Mucosa of stomach (tissue), 1 donor: ENCODE results near the gene NEUROD1.

Source experiments
- H3K27me3 ChIP-seq: one replicate; pipeline ENCODE4 v1.7.0; 2013; ENCODE audit warnings: mild to moderate bottlenecking, low read length; ENCODE audit not compliant: control insufficient read depth, insufficient read depth
- H3K36me3 ChIP-seq: one replicate; pipeline ENCODE4 v1.7.0; 2013; ENCODE audit warnings: low read length; ENCODE audit not compliant: control insufficient read depth, insufficient read depth
- H3K4me1 ChIP-seq: one replicate; pipeline ENCODE4 v1.7.0; 2013; ENCODE audit warnings: mild to moderate bottlenecking, low read length; ENCODE audit not compliant: control insufficient read depth, insufficient read depth
- H3K4me3 ChIP-seq: one replicate; pipeline ENCODE4 v1.7.0; 2013; ENCODE audit warnings: low read length
- H3K9ac ChIP-seq: one replicate; pipeline ENCODE4 v1.7.0; 2013; ENCODE audit warnings: mild to moderate bottlenecking, low read length, moderate library complexity
- H3K9me3 ChIP-seq: one replicate; pipeline ENCODE4 v1.7.0; 2013; ENCODE audit warnings: mild to moderate bottlenecking, low read length, moderate library complexity; ENCODE audit not compliant: control insufficient read depth
- donor health status: Pancreatic carcinoma.

Gene NEUROD1

DNA sequence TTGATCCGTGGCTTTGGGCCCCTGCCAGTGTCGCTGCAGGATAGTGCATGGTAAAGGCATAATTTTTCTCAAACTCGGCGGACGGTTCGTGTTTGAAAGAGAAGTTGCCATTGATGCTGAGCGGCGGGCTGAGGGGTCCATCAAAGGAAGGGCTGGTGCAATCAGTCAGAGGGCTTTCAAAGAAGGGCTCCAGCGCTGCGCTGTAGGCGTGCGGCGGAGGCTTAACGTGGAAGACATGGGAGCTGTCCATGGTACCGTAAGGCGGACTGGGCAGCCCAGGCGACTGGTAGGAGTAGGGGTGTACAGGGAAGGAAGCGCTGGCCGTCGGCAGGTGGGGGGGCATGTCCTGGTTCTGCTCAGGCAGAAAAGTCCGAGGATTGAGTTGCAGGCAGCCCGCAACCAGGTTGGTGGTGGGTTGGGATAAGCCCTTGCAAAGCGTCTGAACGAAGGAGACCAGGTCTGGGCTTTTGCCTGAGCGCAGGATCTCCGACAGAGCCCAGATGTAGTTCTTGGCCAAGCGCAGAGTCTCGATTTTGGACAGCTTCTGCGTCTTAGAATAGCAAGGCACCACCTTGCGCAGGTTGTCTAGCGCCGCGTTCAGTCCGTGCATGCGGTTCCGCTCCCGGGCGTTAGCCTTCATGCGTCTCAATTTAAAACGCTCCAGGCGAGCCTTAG lies 2.3 kb downstream of the NEUROD1 start:
- Histone ChIP-seq H3K9ac (peak overlapping the region; percentile 37), H3K27me3 (peaks cover 56% of the 10 kb centered on the region), H3K4me1 (peaks cover 4% of the 10 kb centered on the region), H3K9me3 (no peaks in the 10 kb centered on the region), H3K4me3 (no peak overlapping the region), H3K36me3 (no peaks in the 10 kb centered on the region)

DNA sequence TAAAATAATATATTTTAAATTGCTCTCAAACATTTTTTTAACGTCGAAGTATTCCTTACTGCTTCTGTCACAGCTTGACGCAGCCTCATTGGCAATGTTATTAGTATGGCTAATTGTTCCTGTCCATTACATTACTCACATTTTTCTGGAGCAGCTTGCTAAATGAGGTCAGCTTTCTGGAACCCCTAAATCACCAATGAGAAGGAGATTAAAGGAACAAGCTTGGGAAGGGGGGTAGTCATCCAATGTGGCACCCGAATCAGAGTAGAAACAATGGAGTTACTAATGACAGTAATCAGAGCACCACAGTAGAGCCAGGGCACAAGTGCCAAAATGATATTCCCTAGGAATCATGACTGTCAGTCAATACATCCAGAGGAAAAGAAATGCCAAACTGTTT lies 5.1 kb downstream of the NEUROD1 start:
- Histone ChIP-seq H3K27me3 (peaks cover 28% of the 10 kb centered on the region), H3K36me3 (no peaks in the 10 kb centered on the region), H3K4me1 (no peaks in the 10 kb centered on the region), H3K9ac (no peak overlapping the region), H3K9me3 (no peaks in the 10 kb centered on the region), H3K4me3 (no peak overlapping the region)

DNA sequence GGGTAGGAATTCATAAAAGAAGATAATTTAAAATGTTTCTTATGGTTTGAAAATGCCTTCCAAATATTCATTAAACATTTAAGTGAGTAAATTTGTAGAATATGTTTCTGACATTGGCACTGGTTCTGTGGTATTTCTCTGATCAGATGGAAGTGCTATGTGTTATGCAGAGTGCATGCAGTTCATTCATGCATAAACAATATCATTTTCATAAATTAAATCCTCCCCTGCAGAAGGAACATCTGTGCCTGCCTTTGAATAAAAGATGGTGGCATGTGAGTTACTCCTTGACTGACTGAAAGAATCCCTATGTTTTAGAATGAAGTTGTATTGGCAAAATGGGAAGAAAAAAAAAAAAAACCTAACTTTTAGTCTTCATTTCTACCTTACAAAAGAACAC lies 5.9 kb downstream of the NEUROD1 start:
- Histone ChIP-seq H3K4me1 (no peaks in the 10 kb centered on the region), H3K9ac (no peak overlapping the region), H3K9me3 (no peaks in the 10 kb centered on the region), H3K4me3 (no peak overlapping the region), H3K36me3 (no peaks in the 10 kb centered on the region), H3K27me3 (peaks cover 20% of the 10 kb centered on the region)

DNA sequence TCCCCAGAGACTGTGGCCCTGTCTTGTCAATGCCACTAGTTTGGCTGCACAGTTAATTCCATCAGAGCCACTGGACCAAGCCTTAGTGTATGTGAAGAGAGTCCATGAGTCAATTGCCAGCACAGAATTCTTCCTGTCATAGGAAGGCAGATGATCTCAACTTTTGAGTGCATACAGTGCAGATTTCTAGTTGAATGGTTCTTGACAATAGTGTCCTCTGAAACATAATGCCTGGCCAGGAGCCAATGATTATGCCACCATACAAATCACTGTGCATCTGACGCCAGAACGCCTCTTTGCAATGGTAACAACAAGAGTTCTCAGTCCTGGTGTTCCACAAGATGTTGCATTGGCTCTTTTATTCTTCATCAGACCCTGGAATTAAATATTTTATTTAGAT lies 7.1 kb downstream of the NEUROD1 start:
- no peaks in the 10 kb centered on the region for H3K9me3 ChIP-seq
- no peaks in the 10 kb centered on the region for H3K4me1 ChIP-seq
- peaks cover 7% of the 10 kb centered on the region for H3K27me3 ChIP-seq
- H3K36me3 ChIP-seq: no peaks in the 10 kb centered on the region
- no peak overlapping the region for H3K9ac ChIP-seq
- H3K4me3 ChIP-seq: no peak overlapping the region

DNA sequence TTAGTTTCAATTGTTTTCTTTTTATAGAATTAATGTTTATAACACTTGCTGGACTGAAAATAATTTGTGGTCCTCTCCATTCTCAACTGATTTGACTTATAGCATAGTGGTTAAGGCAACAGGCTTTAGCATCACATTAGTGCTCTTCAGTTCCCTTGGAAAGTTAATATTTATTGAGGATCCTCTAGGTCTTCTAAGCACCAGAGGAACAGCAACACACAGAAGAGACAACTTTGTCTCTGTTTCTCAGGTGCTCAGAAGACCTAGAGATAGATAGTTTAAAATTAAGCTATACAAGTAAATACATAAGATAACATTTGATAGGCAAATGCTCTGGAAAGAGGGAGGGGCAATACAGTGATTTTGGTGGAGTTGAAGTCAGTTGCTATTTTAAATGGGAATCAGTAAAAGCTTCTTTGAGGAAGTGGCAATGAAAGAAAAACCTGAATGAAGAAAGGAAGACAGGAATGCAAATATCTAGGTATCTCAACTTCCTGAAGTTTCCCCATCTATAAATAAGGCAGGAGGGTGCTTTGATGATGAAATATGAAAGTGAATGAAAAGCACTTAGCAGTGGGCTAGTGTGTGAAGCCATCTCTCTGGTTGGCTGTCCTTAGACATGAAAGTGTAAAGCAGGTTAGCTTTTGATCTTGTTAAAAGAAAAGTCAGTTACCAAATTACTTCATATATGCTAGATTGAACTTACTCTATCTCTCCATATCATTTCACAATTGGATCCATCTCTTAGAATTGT lies 7.9 kb downstream of the NEUROD1 start:
- Histone ChIP-seq H3K9me3 (no peaks in the 10 kb centered on the region), H3K36me3 (no peaks in the 10 kb centered on the region), H3K27me3 (no peaks in the 10 kb centered on the region), H3K9ac (no peak overlapping the region), H3K4me1 (no peaks in the 10 kb centered on the region), H3K4me3 (no peak overlapping the region)

DNA sequence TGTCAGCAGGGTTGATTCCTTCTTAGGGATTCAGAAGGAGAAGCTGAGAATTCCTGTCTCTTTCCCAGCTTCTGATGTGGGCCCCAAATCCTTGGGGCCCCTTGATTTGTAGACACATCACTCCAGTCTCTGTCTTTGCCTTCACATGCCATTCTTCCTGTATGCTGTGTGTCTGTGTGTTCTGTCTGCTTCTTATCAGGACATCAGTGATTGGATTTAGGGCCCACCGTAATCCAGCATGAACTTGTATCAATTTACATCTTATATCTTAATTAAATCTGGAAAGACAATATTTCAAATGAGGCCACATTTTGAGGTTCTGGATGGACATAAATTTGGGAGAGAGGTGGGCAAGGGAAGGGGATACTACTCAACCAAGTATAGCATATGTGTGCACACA lies 9.7 kb downstream of the NEUROD1 start:
- Histone ChIP-seq H3K4me1 (no peaks in the 10 kb centered on the region), H3K9ac (no peak overlapping the region), H3K36me3 (no peaks in the 10 kb centered on the region), H3K9me3 (no peaks in the 10 kb centered on the region), H3K27me3 (no peaks in the 10 kb centered on the region), H3K4me3 (no peak overlapping the region)

DNA sequence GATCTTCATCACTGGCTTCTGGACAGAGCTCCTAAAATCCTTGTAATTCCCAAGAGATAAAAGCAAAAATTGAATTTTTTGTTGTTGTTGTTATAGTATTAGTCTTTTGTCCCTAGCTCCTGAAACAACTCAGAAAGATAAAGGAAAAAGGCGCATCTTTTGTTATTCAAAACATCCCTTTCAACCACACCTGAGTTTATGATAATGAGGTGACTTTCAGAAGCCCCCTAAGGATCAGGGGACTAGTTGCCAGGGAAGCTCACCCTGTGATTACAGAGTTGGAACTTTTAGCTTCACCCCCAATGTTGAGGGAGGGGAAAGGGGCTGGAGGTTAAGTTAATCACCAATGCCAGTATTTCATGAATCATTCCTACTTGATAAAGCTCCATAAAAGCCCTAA lies 13.1 kb downstream of the NEUROD1 start:
- Histone ChIP-seq H3K4me3 (no peak overlapping the region), H3K9me3 (no peaks in the 10 kb centered on the region), H3K4me1 (no peaks in the 10 kb centered on the region), H3K27me3 (no peaks in the 10 kb centered on the region), H3K36me3 (no peaks in the 10 kb centered on the region), H3K9ac (no peak overlapping the region)

DNA sequence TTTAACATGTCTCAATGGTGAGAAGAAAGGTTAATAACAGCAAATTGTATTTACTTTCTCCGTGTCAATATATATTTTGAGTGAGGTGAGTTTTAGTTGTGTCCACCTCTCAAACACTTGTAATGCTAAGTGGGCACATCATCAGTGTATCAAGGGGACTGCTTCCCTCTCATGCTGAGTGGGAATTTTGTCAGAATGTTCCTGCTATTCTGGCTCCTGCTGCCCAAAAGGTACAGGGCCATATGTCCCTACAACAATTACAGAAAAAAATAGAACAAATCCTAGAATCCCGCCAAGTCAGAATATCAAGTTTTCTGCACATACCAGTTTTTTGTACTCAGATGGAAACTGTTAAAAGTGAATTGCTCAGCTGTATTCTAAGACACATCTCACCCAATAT lies 18.0 kb downstream of the NEUROD1 start:
- Histone ChIP-seq H3K4me3 (no peak overlapping the region), H3K9ac (no peak overlapping the region), H3K9me3 (no peaks in the 10 kb centered on the region), H3K27me3 (peaks cover 6% of the 10 kb centered on the region), H3K4me1 (no peaks in the 10 kb centered on the region), H3K36me3 (no peaks in the 10 kb centered on the region)

DNA sequence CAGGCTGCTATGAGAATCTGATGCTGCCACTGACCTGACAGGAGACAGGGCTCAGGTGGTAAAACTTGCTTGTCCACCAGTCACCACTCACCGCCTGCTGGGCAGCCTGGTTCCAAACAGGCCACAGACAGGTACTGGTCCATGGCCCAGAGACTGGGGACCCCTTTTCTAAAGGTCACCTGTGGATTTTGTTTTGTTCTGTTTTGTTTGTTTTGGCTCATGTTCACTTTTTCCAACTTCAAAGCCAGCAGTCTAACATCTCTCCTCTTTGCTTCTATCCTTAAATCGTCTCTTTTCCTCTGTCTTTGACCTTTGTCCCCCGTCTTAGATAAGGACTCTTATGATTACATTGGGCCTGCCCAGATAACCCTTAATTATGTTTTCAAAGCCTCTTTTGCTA lies 20.1 kb downstream of the NEUROD1 start:
- Histone ChIP-seq H3K4me1 (no peaks in the 10 kb centered on the region), H3K9ac (no peak overlapping the region), H3K27me3 (peaks cover 16% of the 10 kb centered on the region), H3K36me3 (no peaks in the 10 kb centered on the region), H3K4me3 (no peak overlapping the region), H3K9me3 (no peaks in the 10 kb centered on the region)

DNA sequence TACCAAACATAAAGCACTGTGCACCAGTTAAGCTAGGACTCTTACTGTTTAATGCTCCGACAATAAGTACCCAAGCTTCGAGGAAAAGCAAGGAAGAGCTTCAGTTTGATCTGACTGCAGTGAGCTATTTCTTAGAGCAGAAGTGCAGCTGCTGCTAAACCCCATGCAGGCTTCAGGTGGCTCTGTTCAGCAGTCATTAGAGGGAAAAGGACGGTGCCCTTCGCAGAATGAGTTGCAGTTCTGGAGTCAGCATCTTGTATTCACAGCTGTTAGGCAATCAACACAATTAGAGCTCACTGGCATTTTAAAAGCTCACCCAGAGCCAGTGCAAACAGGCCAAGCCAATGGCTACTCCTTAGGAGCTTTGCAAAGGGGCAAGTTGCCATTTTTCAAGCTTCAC lies 21.9 kb downstream of the NEUROD1 start:
- H3K9me3 ChIP-seq: no peaks in the 10 kb centered on the region
- no peaks in the 10 kb centered on the region for H3K36me3 ChIP-seq
- peaks cover 16% of the 10 kb centered on the region for H3K27me3 ChIP-seq

DNA sequence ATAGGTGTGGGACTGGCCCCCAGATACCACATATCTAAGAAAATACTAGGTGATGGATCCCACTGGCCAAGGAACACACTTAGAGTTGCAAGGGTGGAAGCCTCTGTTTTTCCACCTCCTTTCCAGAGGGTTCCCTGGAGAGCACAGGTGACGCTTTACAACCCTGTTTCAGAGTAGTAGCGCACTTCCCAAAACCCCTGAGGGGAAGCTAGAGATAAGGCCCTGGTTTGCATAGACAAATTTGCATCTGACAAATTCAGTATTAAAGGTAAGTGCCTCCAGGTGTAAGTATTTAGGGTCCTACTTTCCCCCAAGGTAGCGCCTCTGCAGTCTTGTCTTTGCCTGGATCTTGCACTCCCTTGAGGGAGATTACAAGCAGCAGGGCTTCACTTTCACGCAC lies 22.9 kb downstream of the NEUROD1 start:
- peaks cover 16% of the 10 kb centered on the region for H3K27me3 ChIP-seq
- H3K4me1 ChIP-seq: no peaks in the 10 kb centered on the region
- no peak overlapping the region for H3K9ac ChIP-seq
- no peaks in the 10 kb centered on the region for H3K9me3 ChIP-seq
- no peak overlapping the region for H3K4me3 ChIP-seq
- no peaks in the 10 kb centered on the region for H3K36me3 ChIP-seq

More for the DNA sequence above, 21.9 kb downstream of the NEUROD1 start:
- Histone ChIP-seq H3K4me3 (no peak overlapping the region), H3K9ac (no peak overlapping the region), H3K4me1 (no peaks in the 10 kb centered on the region)

DNA sequence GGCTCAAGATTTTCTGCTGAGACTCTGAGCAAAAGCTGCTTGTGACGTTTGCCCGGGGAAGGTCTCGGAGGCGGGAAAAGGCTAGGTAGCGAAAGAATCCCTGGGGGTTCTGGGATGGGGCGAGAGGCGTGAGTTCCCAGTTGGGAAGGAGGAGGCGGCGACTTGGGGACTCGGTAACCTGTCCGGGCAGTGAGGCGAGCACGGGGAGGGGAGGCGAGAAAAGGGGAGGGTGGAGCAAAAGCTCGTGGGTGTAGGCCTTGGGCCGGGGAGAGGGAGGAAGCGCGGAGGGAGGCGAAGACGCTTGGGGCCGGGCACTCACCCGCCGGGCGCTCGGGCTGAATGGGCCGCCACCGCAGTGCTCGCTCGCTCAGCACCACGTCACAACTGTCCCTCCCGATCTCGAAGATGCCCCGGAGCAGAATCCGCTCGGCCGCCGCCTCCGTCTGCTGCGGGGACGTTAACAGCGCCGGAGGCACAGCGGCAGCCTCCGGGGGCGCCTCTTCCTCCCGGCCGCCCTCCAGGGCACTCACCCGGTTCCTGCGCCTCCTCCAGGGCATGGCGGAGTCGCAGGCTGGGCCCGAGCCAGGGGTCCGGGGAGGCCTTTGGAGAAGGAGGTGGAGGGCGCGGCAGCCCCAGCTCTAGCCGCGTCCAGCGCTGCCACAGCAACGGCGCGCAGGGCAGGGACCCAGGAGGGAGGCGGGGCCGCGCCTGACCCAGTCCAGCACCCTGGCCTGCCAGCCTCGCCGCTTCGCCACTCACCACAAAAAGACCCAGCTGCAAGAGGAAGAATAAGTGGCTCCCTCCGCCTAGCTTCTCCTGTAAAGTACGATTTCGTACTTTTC lies 23.6 kb downstream of the NEUROD1 start, which contains the start of gene CERKL:
Gene CERKL, minus strand, starts transcription at position 656 of the 842 bp plus-strand sequence. Its CDS starts 99 bp downstream, at position 557.
- Histone ChIP-seq H3K4me3 (no peak within 1 kb of the TSS), H3K27me3 (peaks cover 16% of the 10 kb centered on the region), H3K36me3 (no peaks in the 10 kb centered on the region), H3K4me1 (no peaks in the 10 kb centered on the region), H3K9ac (peak within 1 kb of the TSS; percentile 31), H3K9me3 (no peaks in the 10 kb centered on the region)
